Measurements from ENCODE around the gene PDE10A.
"Not testable (repeated sequence)": the region's sequence is repeated elsewhere in the genome, so short reads cannot be mapped to it uniquely, and the experiment has no call there.

The PDE10A gene

GRCh38 chr6:165599596-165600487 is 63.2 kb downstream of the PDE10A start:
- no peaks in the 10 kb centered on the region for H3K4me1 ChIP-seq (ENCODE audit: insufficient read depth, low read length)
- H3K36me3 ChIP-seq (ENCODE audit: insufficient read depth, low read length): no peaks in the 10 kb centered on the region
- no peak overlapping the region for H3K9ac ChIP-seq (ENCODE audit: low read length)
- no peaks in the 10 kb centered on the region for H3K9me3 ChIP-seq (ENCODE audit: low read length)
- H3K4me3 ChIP-seq (ENCODE audit: low read depth in 1 of 2, low read length in 2 of 2): no peak overlapping the region
- no peaks in the 10 kb centered on the region for H3K27me3 ChIP-seq (ENCODE audit: control insufficient read depth in 1 of 2, insufficient read depth in 2 of 2, low read length in 2 of 2)
- no peak overlapping the region for H3K27ac ChIP-seq (ENCODE audit: low read depth, low read length)

- Histone ChIP-seq H3K36me3 (ENCODE audit: insufficient read depth, low read length) (no peaks in the 10 kb centered on the region), H3K27me3 (ENCODE audit: control insufficient read depth in 1 of 2, insufficient read depth in 2 of 2, low read length in 2 of 2) (no peaks in the 10 kb centered on the region), H3K9ac (ENCODE audit: low read length) (no peak overlapping the region), H3K4me1 (ENCODE audit: insufficient read depth, low read length) (no peaks in the 10 kb centered on the region), H3K4me3 (ENCODE audit: low read depth in 1 of 2, low read length in 2 of 2) (no peak overlapping the region), H3K9me3 (ENCODE audit: low read length) (no peaks in the 10 kb centered on the region), H3K27ac (ENCODE audit: low read depth, low read length) (no peak overlapping the region)
These were observed 63.9 kb downstream of the PDE10A start for GRCh38 chr6:165599121-165599520.

- no peaks in the 10 kb centered on the region for H3K27me3 ChIP-seq (ENCODE audit: control insufficient read depth in 1 of 2, insufficient read depth in 2 of 2, low read length in 2 of 2)
- no peaks in the 10 kb centered on the region for H3K36me3 ChIP-seq (ENCODE audit: insufficient read depth, low read length)
- H3K4me1 ChIP-seq (ENCODE audit: insufficient read depth, low read length): no peaks in the 10 kb centered on the region
- H3K27ac ChIP-seq (ENCODE audit: low read depth, low read length): no peak overlapping the region
- no peak overlapping the region for H3K4me3 ChIP-seq (ENCODE audit: low read depth in 1 of 2, low read length in 2 of 2)
- no peaks in the 10 kb centered on the region for H3K9me3 ChIP-seq (ENCODE audit: low read length)
- no peak overlapping the region for H3K9ac ChIP-seq (ENCODE audit: low read length)
These were observed 65.2 kb downstream of the PDE10A start for GRCh38 chr6:165597821-165598220.

GRCh38 chr6:165594584-165595333 is 68.3 kb downstream of the PDE10A start:
- no peaks in the 10 kb centered on the region for H3K36me3 ChIP-seq (ENCODE audit: insufficient read depth, low read length)
- H3K9ac ChIP-seq (ENCODE audit: low read length): no peak overlapping the region
- no peaks in the 10 kb centered on the region for H3K27me3 ChIP-seq (ENCODE audit: control insufficient read depth in 1 of 2, insufficient read depth in 2 of 2, low read length in 2 of 2)
- H3K4me3 ChIP-seq (ENCODE audit: low read depth in 1 of 2, low read length in 2 of 2): no peak overlapping the region
- H3K4me1 ChIP-seq (ENCODE audit: insufficient read depth, low read length): no peaks in the 10 kb centered on the region
- no peak overlapping the region for H3K27ac ChIP-seq (ENCODE audit: low read depth, low read length)
- H3K9me3 ChIP-seq (ENCODE audit: low read length): no peaks in the 10 kb centered on the region

- H3K27ac ChIP-seq (ENCODE audit: low read depth, low read length); H3K27me3 ChIP-seq (ENCODE audit: control insufficient read depth in 1 of 2, insufficient read depth in 2 of 2, low read length in 2 of 2); H3K4me1 ChIP-seq (ENCODE audit: insufficient read depth, low read length); H3K4me3 ChIP-seq (ENCODE audit: low read depth in 1 of 2, low read length in 2 of 2); H3K9me3 ChIP-seq (ENCODE audit: low read length); H3K9ac ChIP-seq (ENCODE audit: low read length); H3K36me3 ChIP-seq (ENCODE audit: insufficient read depth, low read length): not testable (repeated sequence)
These were observed 70.1 kb downstream of the PDE10A start for GRCh38 chr6:165592947-165593346.

GRCh38 chr6:165588515-165588914 is 74.5 kb downstream of the PDE10A start:
- H3K9me3 ChIP-seq (ENCODE audit: low read length): no peaks in the 10 kb centered on the region
- H3K4me3 ChIP-seq (ENCODE audit: low read depth in 1 of 2, low read length in 2 of 2): no peak overlapping the region
- H3K9ac ChIP-seq (ENCODE audit: low read length): no peak overlapping the region
- H3K4me1 ChIP-seq (ENCODE audit: insufficient read depth, low read length): no peaks in the 10 kb centered on the region
- no peaks in the 10 kb centered on the region for H3K36me3 ChIP-seq (ENCODE audit: insufficient read depth, low read length)
- no peaks in the 10 kb centered on the region for H3K27me3 ChIP-seq (ENCODE audit: control insufficient read depth in 1 of 2, insufficient read depth in 2 of 2, low read length in 2 of 2)
- H3K27ac ChIP-seq (ENCODE audit: low read depth, low read length): no peak overlapping the region

- Histone ChIP-seq H3K27me3 (ENCODE audit: control insufficient read depth in 1 of 2, insufficient read depth in 2 of 2, low read length in 2 of 2) (no peaks in the 10 kb centered on the region), H3K36me3 (ENCODE audit: insufficient read depth, low read length) (no peaks in the 10 kb centered on the region), H3K9me3 (ENCODE audit: low read length) (no peaks in the 10 kb centered on the region), H3K4me1 (ENCODE audit: insufficient read depth, low read length) (no peaks in the 10 kb centered on the region), H3K27ac (ENCODE audit: low read depth, low read length) (no peak overlapping the region), H3K9ac (ENCODE audit: low read length) (no peak overlapping the region), H3K4me3 (ENCODE audit: low read depth in 1 of 2, low read length in 2 of 2) (no peak overlapping the region)
These were observed 75.8 kb downstream of the PDE10A start for GRCh38 chr6:165587206-165587605.

GRCh38 chr6:165586706-165587105 is 76.3 kb downstream of the PDE10A start:
- H3K27me3 ChIP-seq (ENCODE audit: control insufficient read depth in 1 of 2, insufficient read depth in 2 of 2, low read length in 2 of 2): no peaks in the 10 kb centered on the region
- H3K9me3 ChIP-seq (ENCODE audit: low read length): no peaks in the 10 kb centered on the region
- H3K4me1 ChIP-seq (ENCODE audit: insufficient read depth, low read length): no peaks in the 10 kb centered on the region
- H3K9ac ChIP-seq (ENCODE audit: low read length): no peak overlapping the region
- no peaks in the 10 kb centered on the region for H3K36me3 ChIP-seq (ENCODE audit: insufficient read depth, low read length)
- no peak overlapping the region for H3K27ac ChIP-seq (ENCODE audit: low read depth, low read length)
- no peak overlapping the region for H3K4me3 ChIP-seq (ENCODE audit: low read depth in 1 of 2, low read length in 2 of 2)

GRCh38 chr6:165585060-165585459 is 78.0 kb downstream of the PDE10A start:
- Histone ChIP-seq H3K27ac (ENCODE audit: low read depth, low read length) (no peak overlapping the region), H3K9me3 (ENCODE audit: low read length) (no peaks in the 10 kb centered on the region), H3K36me3 (ENCODE audit: insufficient read depth, low read length) (no peaks in the 10 kb centered on the region), H3K9ac (ENCODE audit: low read length) (no peak overlapping the region), H3K27me3 (ENCODE audit: control insufficient read depth in 1 of 2, insufficient read depth in 2 of 2, low read length in 2 of 2) (no peaks in the 10 kb centered on the region), H3K4me1 (ENCODE audit: insufficient read depth, low read length) (no peaks in the 10 kb centered on the region), H3K4me3 (ENCODE audit: low read depth in 1 of 2, low read length in 2 of 2) (no peak overlapping the region)

GRCh38 chr6:165584541-165584940 is 78.5 kb downstream of the PDE10A start:
- Histone ChIP-seq H3K4me1 (ENCODE audit: insufficient read depth, low read length) (no peaks in the 10 kb centered on the region), H3K9ac (ENCODE audit: low read length) (no peak overlapping the region), H3K9me3 (ENCODE audit: low read length) (no peaks in the 10 kb centered on the region), H3K27me3 (ENCODE audit: control insufficient read depth in 1 of 2, insufficient read depth in 2 of 2, low read length in 2 of 2) (no peaks in the 10 kb centered on the region), H3K4me3 (ENCODE audit: low read depth in 1 of 2, low read length in 2 of 2) (no peak overlapping the region), H3K36me3 (ENCODE audit: insufficient read depth, low read length) (no peaks in the 10 kb centered on the region), H3K27ac (ENCODE audit: low read depth, low read length) (no peak overlapping the region)

GRCh38 chr6:165581678-165582077 is 81.4 kb downstream of the PDE10A start:
- Histone ChIP-seq H3K9ac (ENCODE audit: low read length) (no peak overlapping the region), H3K4me3 (ENCODE audit: low read depth in 1 of 2, low read length in 2 of 2) (no peak overlapping the region), H3K27ac (ENCODE audit: low read depth, low read length) (no peak overlapping the region), H3K36me3 (ENCODE audit: insufficient read depth, low read length) (no peaks in the 10 kb centered on the region), H3K9me3 (ENCODE audit: low read length) (no peaks in the 10 kb centered on the region), H3K4me1 (ENCODE audit: insufficient read depth, low read length) (no peaks in the 10 kb centered on the region), H3K27me3 (ENCODE audit: control insufficient read depth in 1 of 2, insufficient read depth in 2 of 2, low read length in 2 of 2) (no peaks in the 10 kb centered on the region)

All from muscle layer of colon (tissue), 2 donors.